B cell (primary cell): ENCODE results near the gene TEAD1. TPM values are rescaled to one million over a fixed set of nuclear protein-coding genes. Genes with fewer than 3 reads are reported as not detected.

Source experiments
- ATAC-seq: fragments of 200-7000 bp; cut with Tn5 transposase; one replicate; pipeline ENCODE4 v1.10.0; 2021; ENCODE audit warnings: low read depth, mild to moderate bottlenecking, moderate number of reproducible peaks, moderate library complexity
- CTCF ChIA-PET: fragments of 350-600 bp; sonication (Branson Sonifier 250); formaldehyde crosslinking; loops from one replicate; lab custom pipeline; 2021; ENCODE audit warnings: antibody characterized with exemption, inconsistent platforms; lab: Charles Lee
- POLR2A ChIA-PET: fragments of 350-600 bp; sonication (Branson Sonifier 250); formaldehyde crosslinking; loops from one replicate; lab custom pipeline; 2021; ENCODE audit warnings: antibody characterized with exemption; lab: Charles Lee
- DNase-seq: peaks from one replicate; pipeline ENCODE4 v3.0.0; 2013
- H2AFZ ChIP-seq: 2 replicates; pipeline ENCODE4 v1.6.1; 2012; ENCODE audit warnings: mild to moderate bottlenecking, low read depth, low read length; ENCODE audit not compliant: insufficient read depth, poor library complexity, severe bottlenecking
- H3K27ac ChIP-seq, 2 donors: 1 replicate in 1 of 2; 2 replicates in 1 of 2; pipeline ENCODE4 v1.5.1; 2012 to 2013; ENCODE audit warnings: low read length in 2 of 2, mild to moderate bottlenecking in 2 of 2, moderate library complexity in 1 of 2
- H3K27me3 ChIP-seq, 4 experiments: fragments of 200-600 bp in 1 of 4; sonication (generic) in 1 of 4; replicated peaks in 1 of 4; 1 replicate in 2 of 4; 2 replicates in 2 of 4; pipeline versions ENCODE4 v1.6.1 to v1.7.0; 2013 to 2016; ENCODE audit warnings: low read length in 3 of 4, mild to moderate bottlenecking in 2 of 4, mixed read lengths in 1 of 4, moderate library complexity in 1 of 4; ENCODE audit not compliant: insufficient read depth in 4 of 4, control insufficient read depth in 3 of 4; ENCODE audit errors: control extremely low read depth in 1 of 4
- H3K36me3 ChIP-seq, 2 experiments: replicated peaks in 1 of 2; 1 replicate in 1 of 2; 2 replicates in 1 of 2; pipeline versions ENCODE4 v1.6.1 to v1.7.1; 2013; ENCODE audit warnings: low read length in 1 of 2; ENCODE audit not compliant: insufficient read depth in 2 of 2, control insufficient read depth in 1 of 2; ENCODE audit errors: control extremely low read depth in 1 of 2, extremely low read depth in 1 of 2
- H3K4me1 ChIP-seq, 2 donors: fragments of 200-600 bp in 1 of 2; sonication (generic) in 1 of 2; 1 replicate in 1 of 2; 2 replicates in 1 of 2; pipeline versions ENCODE4 v1.5.1 to v1.6.1; 2013 to 2017; ENCODE audit warnings: low read length in 2 of 2; ENCODE audit not compliant: control insufficient read depth in 2 of 2, insufficient read depth in 2 of 2
- H3K4me2 ChIP-seq: replicated peaks from 2 replicates; pipeline ENCODE3; 2012; ENCODE audit warnings: mild to moderate bottlenecking, low read depth, low read length; ENCODE audit not compliant: poor library complexity, severe bottlenecking
- H3K4me3 ChIP-seq, 5 experiments: fragments of 200-600 bp in 1 of 5; sonication (generic) in 1 of 5; 1 replicate in 3 of 5; 2 replicates in 2 of 5; pipeline versions ENCODE4 v1.5.1 to v1.7.0; 2011 to 2016; ENCODE audit warnings: low read length in 4 of 5, mild to moderate bottlenecking in 4 of 5, low read depth in 2 of 5, control low read depth in 1 of 5, moderate library complexity in 1 of 5; ENCODE audit not compliant: insufficient read depth in 1 of 5; ENCODE audit errors: control extremely low read depth in 1 of 5, extremely low read depth in 1 of 5
- H3K79me2 ChIP-seq: fragments of 200-600 bp; sonication (generic); one replicate; pipeline ENCODE4 v1.6.0; 2016; ENCODE audit warnings: low read length; ENCODE audit not compliant: control insufficient read depth, insufficient read depth
- H3K9ac ChIP-seq: fragments of 200-600 bp; sonication (generic); 2 replicates; pipeline ENCODE4 v1.6.1; 2017; ENCODE audit warnings: mild to moderate bottlenecking, low read length, moderate library complexity
- H3K9me3 ChIP-seq, 3 donors: one replicate each; pipeline versions ENCODE4 v1.6.1 to v1.7.1; 2013; ENCODE audit warnings: low read length in 2 of 3; ENCODE audit not compliant: control insufficient read depth in 2 of 3, insufficient read depth in 1 of 3; ENCODE audit errors: control extremely low read depth in 1 of 3
- H4K20me1 ChIP-seq: 2 replicates; pipeline ENCODE4 v1.6.0; 2012; ENCODE audit warnings: mild to moderate bottlenecking, low read length; ENCODE audit not compliant: insufficient read depth, control insufficient read depth, poor library complexity, severe bottlenecking
- H3K27ac Mint-ChIP-seq: one replicate; pipeline ENCODE4 v1.8.0; 2021; ENCODE audit warnings: mixed read lengths
- H3K27me3 Mint-ChIP-seq: one replicate; pipeline ENCODE4 v1.8.0; 2021; ENCODE audit warnings: mixed read lengths
- H3K4me1 Mint-ChIP-seq: one replicate; pipeline ENCODE4 v1.8.0; 2021; ENCODE audit warnings: mixed read lengths
- H3K4me3 Mint-ChIP-seq: one replicate; pipeline ENCODE4 v1.8.0; 2021; ENCODE audit warnings: mixed read lengths
- H3K9me3 Mint-ChIP-seq: one replicate; pipeline ENCODE4 v1.8.0; 2022; ENCODE audit warnings: mixed read lengths; ENCODE audit not compliant: insufficient read depth
- CTCF ChIP-seq: fragments of 200-600 bp; IDR thresholded peaks from one replicate; pipeline ENCODE4 v1.8.0; 2022; ENCODE audit warnings: antibody characterized with exemption, mild to moderate bottlenecking
- EZH2 ChIP-seq: IDR thresholded peaks from 2 replicates; pipeline ENCODE4 v1.6.1; 2012; ENCODE audit warnings: borderline replicate concordance, low read depth, mild to moderate bottlenecking, moderate library complexity, low read length; ENCODE audit not compliant: insufficient read depth, poor library complexity, severe bottlenecking
- WGBS: methylation state at CpG from one replicate; pipeline ENCODE4 v1.1.5; 2013; ENCODE audit warnings: missing lambda C conversion rate; ENCODE audit not compliant: insufficient coverage; 5-methylcytosine and 5-hydroxymethylcytosine counted together
- intact Hi-C: fragments of 100-400 bp; cut with micrococcal nuclease; formaldehyde crosslinking; loops from one replicate; pipeline ENCODE4 v1.10.0; 2022
- polyA plus RNA-seq: library from polyadenylated mRNA; depleted of rRNA; stranded (reverse); fragments of >200 nt; gene quantifications from 2 replicates; pipeline ENCODE4 v1.2.3, GENCODE V29; 2012
- total RNA-seq, 2 donors: library from RNA; stranded (reverse); fragments of 120-200 nt in 1 of 2; gene quantifications; 1 replicate in 1 of 2; 2 replicates in 1 of 2; pipeline versions ENCODE4 v1.2.3 to v1.2.4, GENCODE V29; 2013 to 2022

The TEAD1 gene
- total and polyA plus RNA-seq, 2 donors (not counting 1 experiment from before 2014, with no cell fraction given) = 0.30 TPM; not detected in 1

- CTCF ChIA-PET = no interaction called here
- no peaks in the 10 kb centered on the region for H3K36me3 ChIP-seq
- no peak overlapping the region for H2AFZ ChIP-seq
- no peak overlapping the region for H3K27ac Mint-ChIP-seq
- ATAC-seq (no peak), DNase-seq (no peak)
- H4K20me1 ChIP-seq = no peaks in the 10 kb centered on the region
- no peak overlapping the region for H3K27ac ChIP-seq
- no peaks in the 10 kb centered on the region for H3K9me3 ChIP-seq
- no peak for TF ChIP-seq EZH2
- no peak for TF ChIP-seq CTCF
- H3K27me3 Mint-ChIP-seq = peaks cover 13% of the 10 kb centered on the region
- no peak overlapping the region for H3K4me2 ChIP-seq
- no peaks in the 10 kb centered on the region for H3K4me1 Mint-ChIP-seq
- no peaks in the 10 kb centered on the region for H3K9me3 Mint-ChIP-seq
- WGBS = no CpG with 5 or more reads among the region's 4 CpGs
- H3K9ac ChIP-seq = no peak overlapping the region
- H3K27me3 ChIP-seq = no peaks in the 10 kb centered on the region
- no peak overlapping the region for H3K4me3 Mint-ChIP-seq
- intact Hi-C loops = no loop called here
- no peak overlapping the region for H3K4me3 ChIP-seq
- no peaks in the 10 kb centered on the region for H3K79me2 ChIP-seq
- POLR2A ChIA-PET = no interaction called here
- H3K4me1 ChIP-seq = no peaks in the 10 kb centered on the region
These were observed 88.6 kb downstream of the TEAD1 start for GRCh38 chr11:12762696-12763324.

GRCh38 chr11:12764187-12764914, 90.1 kb downstream of the TEAD1 start:
- Mint-ChIP-seq H3K4me3 (no peak overlapping the region), H3K27ac (no peak overlapping the region), H3K27me3 (peaks cover 11% of the 10 kb centered on the region), H3K4me1 (no peaks in the 10 kb centered on the region), H3K9me3 (no peaks in the 10 kb centered on the region)
- POLR2A ChIA-PET = no interaction called here
- no peaks in the 10 kb centered on the region for H3K9me3 ChIP-seq
- H3K79me2 ChIP-seq = no peaks in the 10 kb centered on the region
- intact Hi-C loops = no loop called here
- H3K4me1 ChIP-seq = no peaks in the 10 kb centered on the region
- no peak for DNase-seq
- no peak overlapping the region for H3K4me3 ChIP-seq
- no peaks in the 10 kb centered on the region for H4K20me1 ChIP-seq
- no peaks in the 10 kb centered on the region for H3K36me3 ChIP-seq
- no peak overlapping the region for H3K4me2 ChIP-seq
- ATAC-seq = no peak
- no peak overlapping the region for H2AFZ ChIP-seq
- no peak overlapping the region for H3K9ac ChIP-seq
- 94% methylated on average over 5 of the region's 8 CpGs for WGBS
- CTCF ChIA-PET = no interaction called here
- H3K27me3 ChIP-seq = no peaks in the 10 kb centered on the region
- no peak overlapping the region for H3K27ac ChIP-seq
- no peak for TF ChIP-seq EZH2
- no peak for TF ChIP-seq CTCF
